Activated T-cell treated with anti-CD3 and anti-CD28 coated beads, Interleukin-2, amount 50 U/mL, for 72 hours (primary cell): ENCODE results near the gene ERC1. TPM values are rescaled to one million over a fixed set of nuclear protein-coding genes. Genes with fewer than 3 reads are reported as not detected.

ENCODE experiments used
- ATAC-seq, 2 donors: fragments of 150-1000 bp; cut with Tn5 transposase; replicated peaks in 1 of 2; 2 replicates each; pipeline ENCODE4 v1.10.0; 2021; ENCODE audit warnings: moderate library complexity in 2 of 2, mild to moderate bottlenecking in 1 of 2
- DNase-seq, 2 donors: peaks; one replicate each; pipeline ENCODE4 v3.0.0; 2021 to 2022; ENCODE audit warnings: mixed read lengths in 1 of 2
- H3K27ac Mint-ChIP-seq: one replicate; pipeline ENCODE4 v1.8.0; 2022; ENCODE audit warnings: mild to moderate bottlenecking, moderate library complexity, mixed read lengths
- H3K27me3 Mint-ChIP-seq: one replicate; pipeline ENCODE4 v1.8.0; 2022; ENCODE audit warnings: low read depth, mixed read lengths
- H3K36me3 Mint-ChIP-seq, 2 donors: one replicate each; pipeline ENCODE4 v1.8.0; 2022; ENCODE audit warnings: mixed read lengths in 2 of 2, mild to moderate bottlenecking in 1 of 2; ENCODE audit not compliant: insufficient read depth in 2 of 2
- H3K4me1 Mint-ChIP-seq: one replicate; pipeline ENCODE4 v1.8.0; 2022; ENCODE audit warnings: low read depth, mixed read lengths
- H3K4me3 Mint-ChIP-seq, 2 donors: one replicate each; pipeline ENCODE4 v1.8.0; 2022; ENCODE audit warnings: mild to moderate bottlenecking in 2 of 2, mixed read lengths in 2 of 2, moderate library complexity in 2 of 2
- H3K9me3 Mint-ChIP-seq, 2 donors: one replicate each; pipeline ENCODE4 v1.8.0; 2022; ENCODE audit warnings: mixed read lengths in 2 of 2
- total RNA-seq, 2 donors: library from RNA; stranded (reverse); gene quantifications; one replicate each; pipeline ENCODE4 v1.2.3, GENCODE V29; 2022

Gene ERC1
- total RNA-seq, 2 donors from 2014 or later = 27.5 to 28.9 TPM

DNA sequence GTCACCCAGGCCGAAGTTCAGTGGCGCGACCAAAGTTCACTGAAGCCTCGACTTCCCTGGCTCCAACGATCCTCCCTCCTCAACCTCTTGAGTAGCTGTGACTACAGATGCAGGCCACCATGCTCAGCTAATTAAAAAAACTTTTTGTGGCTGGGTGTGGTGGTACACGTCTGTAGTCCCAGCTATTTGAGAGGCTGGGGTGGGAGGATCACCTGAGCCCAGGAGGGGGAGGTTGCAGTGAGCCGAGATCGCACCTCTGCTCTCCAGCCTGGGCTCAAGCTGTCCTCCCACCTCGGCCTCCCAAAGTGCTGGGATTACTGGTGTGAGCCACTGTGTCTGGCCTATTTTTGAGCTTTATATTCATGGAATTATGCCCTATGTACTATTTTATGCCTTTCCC, 23.4 kb upstream of the ERC1 start:
- no peak for ATAC-seq
- Mint-ChIP-seq H3K36me3 (no peaks in the 10 kb centered on the region), H3K27me3 (no peaks in the 10 kb centered on the region), H3K4me3 (no peak overlapping the region), H3K27ac (no peak overlapping the region), H3K9me3 (no peaks in the 10 kb centered on the region), H3K4me1 (no peaks in the 10 kb centered on the region)
- DNase-seq = no peak

DNA sequence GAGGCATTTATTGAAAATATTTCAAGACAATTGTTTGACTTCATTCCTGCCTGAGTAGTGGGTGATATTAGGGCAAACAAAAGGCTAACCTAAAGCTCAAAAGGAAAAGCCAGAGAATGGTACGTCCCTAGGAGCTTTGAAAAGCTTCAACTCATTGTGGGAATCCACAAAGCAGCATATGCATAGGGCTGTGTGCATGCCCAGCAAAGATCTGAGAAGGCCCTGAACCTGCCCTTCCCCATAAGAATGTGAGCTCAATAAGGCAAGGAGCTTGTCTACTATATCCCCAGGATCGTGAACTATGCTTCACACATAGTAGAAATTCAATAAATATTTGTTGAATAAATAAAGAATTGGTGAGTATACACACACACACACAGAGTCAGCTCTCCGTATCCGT, 22.5 kb upstream of the ERC1 start:
- Mint-ChIP-seq H3K27ac (no peak overlapping the region), H3K27me3 (no peaks in the 10 kb centered on the region), H3K4me3 (no peak overlapping the region), H3K4me1 (no peaks in the 10 kb centered on the region), H3K36me3 (no peaks in the 10 kb centered on the region), H3K9me3 (no peaks in the 10 kb centered on the region)
- ATAC-seq (no peak), DNase-seq (no peak)

DNA sequence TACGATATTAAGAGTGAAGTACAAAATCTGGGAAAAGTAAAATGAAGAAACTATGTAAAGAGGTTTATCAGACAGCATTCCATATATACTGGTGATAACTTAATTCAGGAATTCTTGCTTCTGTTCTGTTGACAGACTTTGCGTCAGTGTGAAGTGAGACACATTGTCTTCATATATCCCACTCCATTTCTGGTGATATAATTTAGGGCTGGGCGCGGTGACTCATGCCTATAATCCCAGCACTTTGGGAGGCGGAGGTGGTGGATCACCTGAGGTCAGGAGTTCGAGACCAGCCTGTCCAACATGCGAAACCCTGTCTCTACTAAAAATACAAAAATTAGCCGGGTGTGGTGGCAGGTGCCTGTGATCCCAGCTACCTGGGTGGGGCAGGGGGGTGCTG, 21.2 kb upstream of the ERC1 start:
- DNase-seq (no peak), ATAC-seq (no peak)
- Mint-ChIP-seq H3K4me3 (no peak overlapping the region), H3K27me3 (no peaks in the 10 kb centered on the region), H3K36me3 (no peaks in the 10 kb centered on the region), H3K4me1 (no peaks in the 10 kb centered on the region), H3K27ac (no peak overlapping the region), H3K9me3 (no peaks in the 10 kb centered on the region)

DNA sequence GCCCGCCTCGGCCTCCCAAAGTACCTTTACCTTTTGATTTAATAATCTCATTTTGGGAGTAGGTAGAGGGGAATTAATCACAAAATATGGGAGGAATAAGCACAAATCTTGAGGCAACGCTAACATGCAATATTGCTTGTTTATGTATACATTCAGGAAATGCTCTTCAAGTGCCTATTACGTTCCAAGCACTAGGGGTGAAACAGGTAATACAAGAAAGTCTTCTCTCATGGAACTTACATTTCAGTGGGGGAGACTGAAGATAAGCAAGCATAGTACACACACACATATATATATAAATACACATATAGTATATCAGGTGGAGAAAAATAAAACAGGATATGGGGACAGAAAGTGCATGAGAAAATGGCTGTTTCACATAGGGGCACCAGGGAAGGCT, 19.0 kb upstream of the ERC1 start:
- ATAC-seq = no peak
- no peaks in the 10 kb centered on the region for H3K27me3 Mint-ChIP-seq
- H3K4me1 Mint-ChIP-seq = no peaks in the 10 kb centered on the region
- H3K9me3 Mint-ChIP-seq = no peaks in the 10 kb centered on the region
- no peaks in the 10 kb centered on the region for H3K36me3 Mint-ChIP-seq
- no peak for DNase-seq
- H3K4me3 Mint-ChIP-seq = no peak overlapping the region
- no peak overlapping the region for H3K27ac Mint-ChIP-seq

DNA sequence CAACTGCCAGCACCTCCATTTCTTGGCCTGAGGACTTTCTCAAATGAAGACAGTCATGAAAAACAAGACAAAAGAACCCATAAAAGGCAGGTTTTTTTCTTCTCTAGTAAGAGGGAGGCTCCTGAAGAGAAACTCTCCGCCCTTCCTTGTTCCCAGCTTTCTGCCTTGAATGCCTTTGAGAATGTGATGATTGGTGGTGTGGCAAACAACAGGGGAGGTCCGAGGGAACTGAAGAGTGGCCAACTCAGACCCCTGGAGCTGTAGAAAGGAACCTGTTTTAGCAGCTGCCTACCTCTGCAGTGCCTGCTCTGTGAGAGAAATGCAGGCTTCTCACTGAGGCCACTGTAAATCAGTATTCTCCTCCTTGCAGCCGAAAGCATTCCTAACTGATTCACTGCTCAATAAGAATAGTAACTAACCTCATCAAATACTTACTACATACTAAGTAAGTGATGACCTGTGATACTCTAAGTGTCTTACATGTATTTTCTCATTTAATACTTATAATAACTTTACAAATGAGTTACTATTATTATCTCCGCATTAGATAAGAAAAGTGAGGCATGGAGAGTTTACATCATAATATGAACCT, 16.7 kb upstream of the ERC1 start:
- Mint-ChIP-seq H3K27me3 (no peaks in the 10 kb centered on the region), H3K36me3 (no peaks in the 10 kb centered on the region), H3K27ac (no peak overlapping the region), H3K9me3 (no peaks in the 10 kb centered on the region), H3K4me3 (no peak overlapping the region), H3K4me1 (no peaks in the 10 kb centered on the region)
- no peak for DNase-seq
- ATAC-seq = no peak

DNA sequence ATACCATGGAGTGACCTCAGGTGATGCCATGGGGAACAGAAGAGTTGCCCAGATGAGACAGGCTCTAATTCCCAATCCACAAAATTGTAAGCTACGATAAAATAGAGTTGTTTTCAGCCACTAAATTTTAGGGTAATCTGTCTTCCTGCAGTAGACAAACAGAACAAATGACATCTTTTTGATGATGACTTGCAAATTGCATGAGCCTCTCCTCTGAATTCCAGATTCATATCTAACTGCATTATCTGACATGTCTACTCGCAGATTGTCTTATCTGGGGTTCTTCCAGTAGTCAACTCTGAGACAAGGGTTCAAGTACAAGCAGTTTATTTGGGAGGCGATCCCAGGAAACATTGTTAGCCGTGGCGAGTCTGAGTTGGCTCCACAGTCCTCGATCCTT, 14.4 kb upstream of the ERC1 start:
- H3K4me1 Mint-ChIP-seq = peaks cover 7% of the 10 kb centered on the region
- ATAC-seq (no peak), DNase-seq (no peak)
- H3K4me3 Mint-ChIP-seq = no peak overlapping the region
- H3K27ac Mint-ChIP-seq = no peak overlapping the region
- H3K27me3 Mint-ChIP-seq = no peaks in the 10 kb centered on the region
- no peaks in the 10 kb centered on the region for H3K9me3 Mint-ChIP-seq
- H3K36me3 Mint-ChIP-seq = no peaks in the 10 kb centered on the region

DNA sequence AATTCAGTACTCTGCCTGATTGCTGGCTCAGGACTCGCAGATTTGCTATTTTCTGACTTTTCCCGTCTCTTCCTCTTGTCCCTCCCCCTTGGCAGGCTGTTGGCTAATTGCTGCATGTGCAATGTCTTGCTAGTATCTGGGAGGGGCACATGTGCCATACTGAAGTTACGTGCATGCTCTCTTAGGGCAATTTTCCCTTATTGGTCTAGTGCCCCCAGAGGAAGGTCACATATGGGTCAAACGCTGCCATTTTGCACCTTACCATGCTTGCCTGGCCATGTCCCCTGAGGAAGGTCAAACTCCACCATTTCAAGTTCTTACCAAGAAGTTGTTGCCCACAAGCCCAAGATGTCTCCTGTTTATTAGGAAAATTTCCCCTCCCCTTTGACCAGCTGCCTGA, 13.9 kb upstream of the ERC1 start:
- Mint-ChIP-seq H3K4me1 (peaks cover 7% of the 10 kb centered on the region), H3K27ac (no peak overlapping the region), H3K36me3 (no peaks in the 10 kb centered on the region), H3K9me3 (no peaks in the 10 kb centered on the region), H3K27me3 (no peaks in the 10 kb centered on the region), H3K4me3 (no peak overlapping the region)
- ATAC-seq = no peak
- no peak for DNase-seq

DNA sequence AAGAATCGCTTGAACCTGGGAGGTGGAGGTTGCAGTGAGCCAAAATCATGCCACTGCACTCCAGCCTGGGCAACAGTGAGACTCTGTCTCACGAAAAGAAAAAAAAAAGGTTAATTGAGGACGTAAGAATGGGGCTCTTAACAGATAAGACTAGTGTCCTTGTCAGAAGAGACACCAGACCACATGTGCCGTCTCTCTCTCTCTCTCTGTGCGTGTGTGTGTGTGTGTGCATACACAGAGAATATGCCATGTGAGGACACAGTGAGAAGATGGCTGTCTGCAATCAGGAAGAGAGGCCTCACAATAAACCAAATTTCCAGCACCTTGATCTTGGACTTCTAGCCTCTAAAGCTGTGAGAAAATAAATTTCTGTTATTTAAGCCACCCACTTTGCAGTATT, 11.7 kb upstream of the ERC1 start:
- ATAC-seq (no peak), DNase-seq (no peak)
- Mint-ChIP-seq H3K36me3 (no peaks in the 10 kb centered on the region), H3K27ac (no peak overlapping the region), H3K9me3 (no peaks in the 10 kb centered on the region), H3K27me3 (no peaks in the 10 kb centered on the region), H3K4me1 (peaks cover 7% of the 10 kb centered on the region), H3K4me3 (no peak overlapping the region)

DNA sequence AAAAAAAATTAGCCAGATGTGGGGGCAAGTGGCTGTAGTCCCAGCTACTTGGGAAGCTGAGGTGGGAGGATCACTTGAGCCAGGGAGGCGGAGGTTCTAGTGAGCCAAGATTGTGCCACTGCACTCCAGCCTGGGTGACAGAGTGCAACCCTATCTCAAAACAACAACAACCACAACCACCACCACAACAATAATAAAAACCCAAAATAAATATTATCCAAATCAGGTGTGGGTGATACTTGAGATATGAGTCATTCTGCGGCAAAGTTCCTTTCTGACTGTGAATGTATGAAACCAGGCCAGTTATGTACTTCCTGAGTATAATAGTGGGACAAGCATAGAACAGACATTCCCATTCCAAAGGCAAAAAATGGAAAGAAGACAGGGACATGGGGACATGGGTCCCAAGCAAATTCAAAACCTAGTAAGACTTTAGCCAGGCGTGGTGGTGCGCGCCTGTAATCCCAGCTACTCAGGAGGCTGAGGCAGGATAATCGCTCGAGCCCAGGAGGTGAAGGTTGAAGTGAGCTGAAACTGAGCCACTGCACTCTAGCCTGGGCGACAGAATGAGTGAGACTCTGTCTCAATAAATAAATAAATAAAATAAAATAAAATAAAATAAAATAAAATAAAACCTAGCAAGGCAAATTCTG, 9.7 kb upstream of the ERC1 start:
- ATAC-seq = no peak
- H3K4me3 Mint-ChIP-seq = no peak overlapping the region
- peaks cover 7% of the 10 kb centered on the region for H3K4me1 Mint-ChIP-seq

DNA sequence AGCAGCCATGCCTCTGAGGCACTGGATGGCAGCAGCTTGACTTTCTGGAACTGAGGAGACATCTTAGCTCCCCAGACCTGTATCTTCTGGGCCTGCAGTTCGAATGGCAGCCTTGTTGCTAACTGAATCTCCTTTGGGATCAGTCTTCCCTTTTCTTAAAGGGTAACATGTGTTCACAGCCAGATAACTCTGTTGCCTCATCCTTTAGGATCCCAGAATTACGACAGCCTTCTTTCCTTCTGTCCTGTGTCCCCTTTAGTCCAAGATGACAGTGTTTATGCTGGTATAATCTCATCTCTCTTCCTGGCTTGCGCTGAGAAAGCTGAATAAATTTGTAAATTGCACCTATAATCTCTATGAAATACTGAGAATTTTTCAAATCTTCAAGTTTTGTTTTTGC, 9.1 kb upstream of the ERC1 start:
- no peaks in the 10 kb centered on the region for H3K36me3 Mint-ChIP-seq
- no peak for ATAC-seq
- H3K27ac Mint-ChIP-seq = no peak overlapping the region
- DNase-seq = no peak
- H3K4me3 Mint-ChIP-seq = no peak overlapping the region
- H3K9me3 Mint-ChIP-seq = no peaks in the 10 kb centered on the region
- H3K27me3 Mint-ChIP-seq = no peaks in the 10 kb centered on the region
- H3K4me1 Mint-ChIP-seq = peaks cover 7% of the 10 kb centered on the region

More for the DNA sequence above, 9.7 kb upstream of the ERC1 start:
- H3K9me3 Mint-ChIP-seq = no peaks in the 10 kb centered on the region
- H3K36me3 Mint-ChIP-seq = no peaks in the 10 kb centered on the region
- no peak overlapping the region for H3K27ac Mint-ChIP-seq
- DNase-seq = no peak
- H3K27me3 Mint-ChIP-seq = no peaks in the 10 kb centered on the region

DNA sequence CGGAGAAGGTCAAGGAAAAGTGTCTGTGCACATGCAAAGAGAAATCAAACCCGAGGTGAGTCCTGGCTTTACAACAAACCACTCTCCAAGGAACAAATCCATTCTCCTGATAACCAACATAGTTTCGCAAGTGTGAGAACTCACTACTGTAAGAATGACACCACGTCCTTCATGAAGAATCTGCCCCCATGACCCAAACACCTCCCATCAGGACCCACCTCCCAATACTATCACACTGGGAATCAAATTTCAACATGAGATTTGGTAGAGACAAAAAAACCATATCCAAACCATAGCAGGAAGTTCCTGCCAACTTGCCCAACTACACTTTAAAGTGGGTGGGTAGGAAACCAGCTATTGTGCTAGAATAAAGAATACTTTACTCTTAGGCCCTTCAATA, 2.4 kb upstream of the ERC1 start:
- Mint-ChIP-seq H3K27ac (no peak overlapping the region), H3K36me3 (peaks cover 0 to 5% of the 10 kb centered on the region in 2 donors), H3K27me3 (no peaks in the 10 kb centered on the region), H3K4me3 (peak overlapping the region in 1 of 2 donors; percentile 9), H3K4me1 (peaks cover 41% of the 10 kb centered on the region), H3K9me3 (no peaks in the 10 kb centered on the region)
- DNase-seq (no peak), ATAC-seq (no peak)

DNA sequence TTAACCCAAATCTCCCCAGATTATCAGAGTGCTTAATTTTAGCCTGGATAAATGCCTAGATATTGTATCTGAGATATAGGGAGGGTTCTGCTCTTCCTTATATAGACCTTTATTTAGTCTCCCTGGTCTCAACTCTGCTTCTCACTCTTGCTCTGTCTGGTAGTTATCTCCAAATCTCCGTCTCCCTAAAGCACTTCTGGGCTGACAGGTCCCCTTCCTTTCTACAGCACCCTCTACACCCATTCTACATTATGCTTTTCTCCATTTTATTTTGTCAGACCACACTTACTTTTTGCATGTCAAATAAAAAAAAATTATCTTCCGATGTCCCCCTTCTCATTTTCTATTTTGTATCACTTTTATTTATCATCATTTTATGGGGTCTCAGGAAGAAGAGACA, 2.0 kb upstream of the ERC1 start:
- no peak for ATAC-seq
- no peaks in the 10 kb centered on the region for H3K9me3 Mint-ChIP-seq
- H3K36me3 Mint-ChIP-seq = peaks cover 0 to 5% of the 10 kb centered on the region in 2 donors
- no peak for DNase-seq
- peak overlapping the region; percentile 84 for H3K4me3 Mint-ChIP-seq
- peaks cover 41% of the 10 kb centered on the region for H3K4me1 Mint-ChIP-seq
- H3K27ac Mint-ChIP-seq = no peak overlapping the region
- H3K27me3 Mint-ChIP-seq = no peaks in the 10 kb centered on the region

DNA sequence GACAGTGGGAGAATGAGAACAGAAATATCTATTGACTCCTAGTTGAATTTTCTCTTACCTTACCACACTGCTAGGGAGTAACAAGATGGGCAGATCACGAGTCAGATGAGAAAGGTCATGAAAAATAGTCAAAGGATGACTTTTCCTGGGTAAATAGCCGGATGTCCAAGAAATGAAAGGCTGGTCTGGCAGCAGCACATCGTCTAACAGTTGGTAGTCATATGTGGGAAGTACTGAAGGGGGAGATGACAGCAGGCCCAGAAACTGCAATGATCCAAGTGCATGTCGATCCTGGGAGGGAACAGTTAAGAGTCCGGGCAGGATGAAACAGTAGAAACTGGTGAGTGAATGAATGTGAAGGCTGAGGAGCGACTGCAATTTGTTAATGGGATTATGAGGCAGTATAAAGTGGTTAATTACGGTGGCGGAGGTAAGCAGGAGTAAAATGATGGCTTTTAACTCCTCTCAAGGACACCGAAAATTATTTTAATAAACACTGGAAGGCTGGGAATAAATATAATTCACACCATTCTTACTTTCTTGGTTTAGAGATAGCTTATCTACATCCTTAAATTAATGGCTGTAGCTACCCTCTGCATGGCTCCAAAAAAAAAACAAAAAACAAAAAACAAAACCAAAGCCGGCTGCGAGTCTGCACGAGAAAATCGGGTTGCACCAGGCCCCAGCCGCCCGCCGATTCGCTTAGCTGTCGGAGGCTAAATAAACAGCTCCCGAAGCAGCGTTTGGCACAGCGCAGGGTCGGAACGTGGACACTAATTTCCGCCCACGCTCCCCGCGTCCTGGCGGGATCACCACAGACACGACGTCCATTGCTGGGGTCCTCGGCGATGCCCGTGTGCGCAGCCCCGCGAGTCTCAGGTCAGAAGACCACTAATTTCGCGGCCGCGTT, 1.0 kb upstream of the ERC1 start:
- DNase-seq (peak; percentile 62 to 69), ATAC-seq (peak; percentile 21 to 34)
- Mint-ChIP-seq H3K27ac (peak overlapping the region; percentile 68), H3K4me1 (peaks cover 46% of the 10 kb centered on the region), H3K36me3 (peaks cover 0 to 5% of the 10 kb centered on the region in 2 donors), H3K9me3 (no peaks in the 10 kb centered on the region), H3K27me3 (no peaks in the 10 kb centered on the region), H3K4me3 (peak overlapping the region; percentile 84)
